ENCODE measurements around the gene GNAQ. TPM values are rescaled to one million over a fixed set of nuclear protein-coding genes. Genes with fewer than 3 reads are reported as not detected.

The GNAQ gene
- total RNA-seq, 1 experiment from 2014 or later: 55.5 TPM

DNA sequence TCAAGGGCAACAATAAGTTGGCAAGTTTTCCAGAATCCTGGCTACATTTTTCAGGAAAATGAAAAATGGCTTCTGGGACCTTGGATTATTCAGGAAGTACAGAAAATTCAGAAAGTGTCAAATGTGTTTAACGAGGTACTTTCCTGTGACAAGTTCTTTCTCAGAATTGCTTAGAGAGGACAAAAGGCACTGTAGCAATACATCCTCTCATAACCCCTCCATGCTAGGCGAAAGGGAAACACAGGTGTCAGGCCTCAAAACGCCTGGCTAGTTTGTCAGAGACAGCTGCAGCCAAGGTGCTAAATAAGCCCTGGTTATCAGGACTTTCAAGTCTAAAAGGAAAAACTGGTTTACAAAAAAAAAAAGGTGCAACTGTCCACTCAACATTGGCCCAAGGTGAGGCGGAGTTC, 115.2 kb downstream of the GNAQ start (continued):
- TF ChIP-seq, protein P1, sequence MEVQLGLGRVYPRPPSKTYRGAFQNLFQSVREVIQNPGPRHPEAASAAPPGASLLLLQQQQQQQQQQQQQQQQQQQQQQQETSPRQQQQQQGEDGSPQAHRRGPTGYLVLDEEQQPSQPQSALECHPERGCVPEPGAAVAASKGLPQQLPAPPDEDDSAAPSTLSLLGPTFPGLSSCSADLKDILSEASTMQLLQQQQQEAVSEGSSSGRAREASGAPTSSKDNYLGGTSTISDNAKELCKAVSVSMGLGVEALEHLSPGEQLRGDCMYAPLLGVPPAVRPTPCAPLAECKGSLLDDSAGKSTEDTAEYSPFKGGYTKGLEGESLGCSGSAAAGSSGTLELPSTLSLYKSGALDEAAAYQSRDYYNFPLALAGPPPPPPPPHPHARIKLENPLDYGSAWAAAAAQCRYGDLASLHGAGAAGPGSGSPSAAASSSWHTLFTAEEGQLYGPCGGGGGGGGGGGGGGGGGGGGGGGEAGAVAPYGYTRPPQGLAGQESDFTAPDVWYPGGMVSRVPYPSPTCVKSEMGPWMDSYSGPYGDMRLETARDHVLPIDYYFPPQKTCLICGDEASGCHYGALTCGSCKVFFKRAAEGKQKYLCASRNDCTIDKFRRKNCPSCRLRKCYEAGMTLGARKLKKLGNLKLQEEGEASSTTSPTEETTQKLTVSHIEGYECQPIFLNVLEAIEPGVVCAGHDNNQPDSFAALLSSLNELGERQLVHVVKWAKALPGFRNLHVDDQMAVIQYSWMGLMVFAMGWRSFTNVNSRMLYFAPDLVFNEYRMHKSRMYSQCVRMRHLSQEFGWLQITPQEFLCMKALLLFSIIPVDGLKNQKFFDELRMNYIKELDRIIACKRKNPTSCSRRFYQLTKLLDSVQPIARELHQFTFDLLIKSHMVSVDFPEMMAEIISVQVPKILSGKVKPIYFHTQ (CRISPR knock-in tag; IDR thresholded peaks at IDR 0.05): no peak
- TF ChIP-seq ZBTB21 (CRISPR knock-in tag; IDR thresholded peaks at IDR 0.05; ENCODE audit: borderline replicate concordance) (no peak), NR1H2 (CRISPR knock-in tag; IDR thresholded peaks at IDR 0.05) (no peak)

DNA sequence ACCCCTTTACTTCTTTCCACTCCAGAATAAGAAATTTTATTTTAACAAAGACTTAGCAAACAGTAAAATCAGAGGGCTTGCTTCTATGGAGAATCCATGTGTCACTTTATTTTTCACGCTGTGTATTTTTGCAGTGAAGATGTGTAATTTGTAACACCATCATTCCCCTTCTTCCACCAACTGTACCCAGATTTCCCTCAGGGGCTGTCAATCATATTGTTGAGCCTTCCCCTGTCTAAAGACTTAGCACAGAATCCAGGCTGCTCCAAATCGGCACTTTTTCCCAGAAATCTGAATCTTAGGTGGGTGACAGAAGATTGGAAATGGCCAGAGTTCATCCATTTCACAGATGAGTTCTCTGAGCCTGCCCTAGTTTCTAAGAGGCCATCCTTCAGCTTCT, 115.9 kb downstream of the GNAQ start:
- ChIA-PET POLR2A (no interaction called here), CTCF (no interaction called here)
- no peaks in the 10 kb centered on the region for H3K9me3 Mint-ChIP-seq
- H3K4me1 Mint-ChIP-seq: peaks cover 34% of the 10 kb centered on the region
- no peak for TF ChIP-seq SMAD4 (CRISPR knock-in tag; IDR thresholded peaks at IDR 0.05)
- no peak for TF ChIP-seq ZNF138 (CRISPR knock-in tag; conservative IDR thresholded peaks at IDR 0.05)
- no peak for TF ChIP-seq ATF3 (CRISPR knock-in tag; conservative IDR thresholded peaks at IDR 0.05)
- TF ChIP-seq PRRX2 (CRISPR knock-in tag; IDR thresholded peaks at IDR 0.05): no peak
- TF ChIP-seq NR3C1 (CRISPR knock-in tag; conservative IDR thresholded peaks at IDR 0.05; ENCODE audit: low read depth): no peak
- no peak for TF ChIP-seq CBFB (CRISPR knock-in tag; IDR thresholded peaks at IDR 0.05; ENCODE audit: low read depth)
- TF ChIP-seq, protein P2, sequence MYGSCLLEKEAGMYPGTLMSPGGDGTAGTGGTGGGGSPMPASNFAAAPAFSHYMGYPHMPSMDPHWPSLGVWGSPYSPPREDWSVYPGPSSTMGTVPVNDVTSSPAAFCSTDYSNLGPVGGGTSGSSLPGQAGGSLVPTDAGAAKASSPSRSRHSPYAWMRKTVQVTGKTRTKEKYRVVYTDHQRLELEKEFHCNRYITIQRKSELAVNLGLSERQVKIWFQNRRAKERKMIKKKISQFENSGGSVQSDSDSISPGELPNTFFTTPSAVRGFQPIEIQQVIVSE (CRISPR knock-in tag; IDR thresholded peaks at IDR 0.05; ENCODE audit: borderline replicate concordance): no peak
- TF ChIP-seq, protein P3, sequence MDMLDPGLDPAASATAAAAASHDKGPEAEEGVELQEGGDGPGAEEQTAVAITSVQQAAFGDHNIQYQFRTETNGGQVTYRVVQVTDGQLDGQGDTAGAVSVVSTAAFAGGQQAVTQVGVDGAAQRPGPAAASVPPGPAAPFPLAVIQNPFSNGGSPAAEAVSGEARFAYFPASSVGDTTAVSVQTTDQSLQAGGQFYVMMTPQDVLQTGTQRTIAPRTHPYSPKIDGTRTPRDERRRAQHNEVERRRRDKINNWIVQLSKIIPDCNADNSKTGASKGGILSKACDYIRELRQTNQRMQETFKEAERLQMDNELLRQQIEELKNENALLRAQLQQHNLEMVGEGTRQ (CRISPR knock-in tag; IDR thresholded peaks at IDR 0.05): no peak
- no peak for TF ChIP-seq SOX15 (CRISPR knock-in tag; IDR thresholded peaks at IDR 0.05)
- no peaks in the 10 kb centered on the region for H3K27me3 Mint-ChIP-seq (ENCODE audit: low read depth)
- ATAC-seq (no peak), DNase-seq (ENCODE audit: low spot score) (no peak)
- peaks cover 12% of the 10 kb centered on the region for H3K36me3 Mint-ChIP-seq
- no peak overlapping the region for H3K27ac Mint-ChIP-seq
- no peak overlapping the region for H3K4me3 Mint-ChIP-seq

GRCh38 chr9:77912895-77913693, 118.5 kb downstream of the GNAQ start:
- Mint-ChIP-seq H3K27ac (no peak overlapping the region), H3K4me1 (peaks cover 24% of the 10 kb centered on the region), H3K4me3 (no peak overlapping the region), H3K9me3 (no peaks in the 10 kb centered on the region), H3K36me3 (peaks cover 3% of the 10 kb centered on the region; the same call in 1 of the 2 replicates), H3K27me3 (ENCODE audit: low read depth) (no peaks in the 10 kb centered on the region)
- no peak for DNase-seq (ENCODE audit: low spot score)
- no peak for ATAC-seq
- ChIA-PET CTCF (no interaction called here), POLR2A (no interaction called here)
- TF ChIP-seq FOXP1 (CRISPR knock-in tag; IDR thresholded peaks at IDR 0.05; ENCODE audit: borderline replicate concordance) (no peak), ZNF219 (CRISPR knock-in tag; IDR thresholded peaks at IDR 0.05; ENCODE audit: borderline replicate concordance) (no peak), ATF6 (CRISPR knock-in tag; IDR thresholded peaks at IDR 0.05) (no peak), JUN (CRISPR knock-in tag; IDR thresholded peaks at IDR 0.05) (no peak), NFATC4 (CRISPR knock-in tag; IDR thresholded peaks at IDR 0.05) (no peak), TCF7 (CRISPR knock-in tag; IDR thresholded peaks at IDR 0.05; ENCODE audit: low read depth) (no peak), TP53 (CRISPR knock-in tag; IDR thresholded peaks at IDR 0.05) (no peak), ZNF138 (CRISPR knock-in tag; conservative IDR thresholded peaks at IDR 0.05) (no peak)
- TF ChIP-seq, protein P4, sequence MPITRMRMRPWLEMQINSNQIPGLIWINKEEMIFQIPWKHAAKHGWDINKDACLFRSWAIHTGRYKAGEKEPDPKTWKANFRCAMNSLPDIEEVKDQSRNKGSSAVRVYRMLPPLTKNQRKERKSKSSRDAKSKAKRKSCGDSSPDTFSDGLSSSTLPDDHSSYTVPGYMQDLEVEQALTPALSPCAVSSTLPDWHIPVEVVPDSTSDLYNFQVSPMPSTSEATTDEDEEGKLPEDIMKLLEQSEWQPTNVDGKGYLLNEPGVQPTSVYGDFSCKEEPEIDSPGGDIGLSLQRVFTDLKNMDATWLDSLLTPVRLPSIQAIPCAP (CRISPR knock-in tag; IDR thresholded peaks at IDR 0.05): no peak

Data from WTC11 (cell line).